ENCODE results near the gene TMEFF2.

Gene TMEFF2

GRCh38 chr2:191974676-191975075 is 220.1 kb downstream of the TMEFF2 start:
- no peak overlapping the region for H3K4me3 ChIP-seq (ENCODE audit: low read length, poor library complexity, severe bottlenecking)

DNA sequence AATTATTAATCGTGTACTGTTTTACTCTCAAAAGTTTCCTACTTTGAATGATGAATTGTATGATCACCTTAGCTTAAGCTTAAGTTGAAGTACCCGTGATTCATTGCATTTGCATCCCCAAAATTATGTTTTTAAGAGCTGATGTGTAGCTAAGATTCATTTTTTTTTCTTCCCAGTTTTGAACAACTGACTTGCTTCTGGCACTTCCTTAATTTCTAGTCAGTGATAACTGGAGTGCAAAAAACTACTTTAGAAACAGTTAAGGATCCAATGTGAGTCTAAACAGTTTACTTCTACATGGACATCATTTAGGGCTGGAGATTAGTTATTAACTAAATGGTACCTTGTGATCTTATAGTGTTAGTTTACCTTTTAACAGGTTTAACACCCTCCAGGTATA is 223.9 kb downstream of the TMEFF2 start:
- H3F3A ChIP-seq (ENCODE audit: low read depth) = no peaks in the 10 kb centered on the region
- no peak overlapping the region for H3K4me2 ChIP-seq (ENCODE audit: low read depth, low read length, poor library complexity, severe bottlenecking)
- H3K4me1 ChIP-seq (ENCODE audit: insufficient read depth, low read length, poor library complexity, severe bottlenecking) = no peaks in the 10 kb centered on the region
- H3K79me2 ChIP-seq (ENCODE audit: insufficient read depth, low read length) = no peaks in the 10 kb centered on the region
- TF ChIP-seq CTCF (conservative IDR thresholded peaks at IDR 0.05; ENCODE audit: low read length) = no peak
- TF ChIP-seq EZH2phosphoT487 (IDR thresholded peaks at IDR 0.05; ENCODE audit: borderline replicate concordance) = no peak
- no peaks in the 10 kb centered on the region for H3K9me2 ChIP-seq (replicated peaks; ENCODE audit: low read depth, low read length)
- H2AFZ ChIP-seq (ENCODE audit: low read length) = no peak overlapping the region
- H3K36me3 ChIP-seq (ENCODE audit: insufficient read depth, low read length) = no peaks in the 10 kb centered on the region
- H3K9me3 ChIP-seq (ENCODE audit: insufficient read depth, low read depth, low read length) = no peaks in the 10 kb centered on the region
- H3K4me3 ChIP-seq (ENCODE audit: low read length, poor library complexity, severe bottlenecking) = no peak overlapping the region
- H3K9ac ChIP-seq (ENCODE audit: low read depth, low read length, poor library complexity, severe bottlenecking) = no peak overlapping the region
- no peaks in the 10 kb centered on the region for H3K27me3 ChIP-seq (ENCODE audit: insufficient read depth, low read length, poor library complexity, severe bottlenecking)
- no peaks in the 10 kb centered on the region for H4K20me1 ChIP-seq (ENCODE audit: insufficient read depth, low read length, poor library complexity, severe bottlenecking)

More at GRCh38 chr2:191974676-191975075, 220.1 kb downstream of the TMEFF2 start:
- Histone ChIP-seq H3K9me2 (replicated peaks; ENCODE audit: low read depth, low read length) (no peaks in the 10 kb centered on the region), H3K79me2 (ENCODE audit: insufficient read depth, low read length) (no peaks in the 10 kb centered on the region), H3K9ac (ENCODE audit: low read depth, low read length, poor library complexity, severe bottlenecking) (no peak overlapping the region), H2AFZ (ENCODE audit: low read length) (no peak overlapping the region), H4K20me1 (ENCODE audit: insufficient read depth, low read length, poor library complexity, severe bottlenecking) (no peaks in the 10 kb centered on the region), H3K27me3 (ENCODE audit: insufficient read depth, low read length, poor library complexity, severe bottlenecking) (no peaks in the 10 kb centered on the region), H3F3A (ENCODE audit: low read depth) (no peaks in the 10 kb centered on the region), H3K36me3 (ENCODE audit: insufficient read depth, low read length) (no peaks in the 10 kb centered on the region), H3K4me2 (ENCODE audit: low read depth, low read length, poor library complexity, severe bottlenecking) (no peak overlapping the region), H3K9me3 (ENCODE audit: insufficient read depth, low read depth, low read length) (no peaks in the 10 kb centered on the region), H3K4me1 (ENCODE audit: insufficient read depth, low read length, poor library complexity, severe bottlenecking) (no peaks in the 10 kb centered on the region)
- TF ChIP-seq CTCF (conservative IDR thresholded peaks at IDR 0.05; ENCODE audit: low read length) (no peak), EZH2phosphoT487 (IDR thresholded peaks at IDR 0.05; ENCODE audit: borderline replicate concordance) (no peak)

- no peaks in the 10 kb centered on the region for H3K36me3 ChIP-seq (ENCODE audit: insufficient read depth, low read length)
- TF ChIP-seq EZH2phosphoT487 (IDR thresholded peaks at IDR 0.05; ENCODE audit: borderline replicate concordance) = no peak
- TF ChIP-seq CTCF (conservative IDR thresholded peaks at IDR 0.05; ENCODE audit: low read length) = no peak
- no peaks in the 10 kb centered on the region for H3K79me2 ChIP-seq (ENCODE audit: insufficient read depth, low read length)
- no peak overlapping the region for H3K4me2 ChIP-seq (ENCODE audit: low read depth, low read length, poor library complexity, severe bottlenecking)
- H3F3A ChIP-seq (ENCODE audit: low read depth) = no peaks in the 10 kb centered on the region
- no peaks in the 10 kb centered on the region for H3K4me1 ChIP-seq (ENCODE audit: insufficient read depth, low read length, poor library complexity, severe bottlenecking)
- H3K4me3 ChIP-seq (ENCODE audit: low read length, poor library complexity, severe bottlenecking) = no peak overlapping the region
- no peak overlapping the region for H2AFZ ChIP-seq (ENCODE audit: low read length)
- H3K9me3 ChIP-seq (ENCODE audit: insufficient read depth, low read depth, low read length) = no peaks in the 10 kb centered on the region
- no peak overlapping the region for H3K9ac ChIP-seq (ENCODE audit: low read depth, low read length, poor library complexity, severe bottlenecking)
- no peaks in the 10 kb centered on the region for H3K9me2 ChIP-seq (replicated peaks; ENCODE audit: low read depth, low read length)
- H4K20me1 ChIP-seq (ENCODE audit: insufficient read depth, low read length, poor library complexity, severe bottlenecking) = no peaks in the 10 kb centered on the region
- H3K27me3 ChIP-seq (ENCODE audit: insufficient read depth, low read length, poor library complexity, severe bottlenecking) = no peaks in the 10 kb centered on the region
These were observed 226.6 kb downstream of the TMEFF2 start for GRCh38 chr2:191968120-191968519.

All from Loucy (cell line).